Stomach (tissue), 4 donors: ENCODE measurements around the gene LRMDA.

Source experiments
- CTCF ChIP-seq, 7 experiments: fragments of 450-650 bp in 4 of 7; fragments of 200-600 bp in 3 of 7; sonication (generic) in 3 of 7; IDR thresholded peaks; one replicate each; pipeline ENCODE4 v1.5.1; 2016 to 2019; ENCODE audit warnings: antibody characterized with exemption in 7 of 7, control low read depth in 2 of 7, mild to moderate bottlenecking in 1 of 7
- EP300 ChIP-seq: sonication (generic); formaldehyde crosslinking; IDR thresholded peaks from one replicate; pipeline ENCODE4 v1.6.1; 2017; ENCODE audit warnings: antibody characterized with exemption
- POLR2A ChIP-seq, 4 donors: fragments of 450-650 bp; IDR thresholded peaks; one replicate each; pipeline ENCODE4 v1.6.1; 2016; ENCODE audit warnings: antibody characterized with exemption in 4 of 4, control low read depth in 2 of 4, mild to moderate bottlenecking in 1 of 4, moderate library complexity in 1 of 4
- POLR2AphosphoS5 ChIP-seq, 3 donors: sonication (generic); formaldehyde crosslinking; IDR thresholded peaks; one replicate each; pipeline ENCODE4 v1.6.1; 2016; ENCODE audit warnings: antibody characterized with exemption in 3 of 3

- TF ChIP-seq CTCF (IDR thresholded peaks at IDR 0.05) = no peak
- TF ChIP-seq POLR2A (IDR thresholded peaks at IDR 0.05) = no peak
- no peak for TF ChIP-seq EP300
- no peak for TF ChIP-seq POLR2AphosphoS5 (IDR thresholded peaks at IDR 0.05)
These were observed 452.0 kb downstream of the LRMDA start for GRCh38 chr10:75883081-75884072.
